Central memory CD4-positive, alpha-beta T cell (primary cell): ENCODE data around the gene NOA1.

Experiments used
- DNase-seq: peaks from one replicate; pipeline ENCODE4 v3.0.0; 2022
- total RNA-seq, 3 experiments: gene quantifications; one replicate each; lab custom pipeline; 2026; lab: John Stamatoyannopoulos, UW

The NOA1 gene
- 26.6 to 55.3 (median 45.4) reads per million in 3 experiments for total RNA-seq

DNA sequence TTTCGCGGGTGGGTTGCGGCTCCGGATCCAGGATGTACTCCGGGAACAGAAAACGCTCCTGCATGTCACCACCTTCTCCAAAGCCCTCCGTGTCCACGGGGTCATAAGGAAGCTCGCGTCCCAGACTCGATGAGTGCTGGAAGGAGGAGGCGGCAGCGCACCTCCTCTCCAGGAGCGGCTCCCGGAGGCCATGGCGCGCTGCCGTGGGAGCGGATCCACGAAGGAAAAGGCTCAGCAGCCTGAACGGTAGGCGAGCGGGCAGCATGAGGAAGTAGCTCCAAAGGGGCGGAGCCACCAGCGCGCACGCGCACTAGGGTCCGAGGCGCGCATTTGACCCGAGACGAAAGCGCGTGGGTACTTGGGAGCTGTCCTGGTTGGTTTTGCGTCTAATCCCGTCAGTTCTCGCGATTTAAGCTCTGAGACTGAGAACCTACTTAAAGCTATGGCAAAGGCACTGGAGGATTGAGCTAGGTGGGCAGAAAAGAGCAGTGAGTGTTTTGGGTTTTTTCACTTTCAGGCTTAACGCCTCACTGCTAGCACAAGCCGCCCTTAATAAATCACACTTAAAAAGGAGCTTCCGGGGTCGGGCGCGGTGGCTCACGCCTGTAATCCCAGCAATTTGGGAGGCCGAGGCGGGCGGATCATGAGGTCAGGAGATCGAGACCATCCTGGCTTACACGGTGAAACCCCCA is at the start of gene NOA1:
Gene NOA1 (minus strand): TSS at position 286 of the 692 bp plus-strand sequence. CDS start 21 bp downstream, at position 265.
- DNase-seq, result peak; percentile 99

DNA sequence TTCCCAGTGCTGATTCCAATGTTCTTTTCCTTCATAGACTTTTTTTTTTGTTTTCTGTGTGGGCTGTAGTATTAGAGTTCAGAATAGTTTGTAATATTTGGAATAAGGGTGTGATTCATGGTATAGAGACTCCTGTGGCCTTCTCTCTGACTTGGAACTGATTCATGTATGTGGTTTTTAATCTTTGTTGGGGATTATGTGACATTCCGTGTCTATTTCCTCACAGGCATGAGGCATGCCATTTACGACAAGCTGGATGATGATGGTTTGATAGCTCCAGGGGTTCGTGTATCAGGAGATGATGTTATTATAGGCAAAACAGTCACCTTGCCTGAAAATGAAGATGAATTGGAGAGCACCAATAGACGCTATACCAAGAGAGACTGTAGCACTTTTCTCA is 45.7 kb upstream of the NOA1 start:
- DNase-seq, result no peak

DNA sequence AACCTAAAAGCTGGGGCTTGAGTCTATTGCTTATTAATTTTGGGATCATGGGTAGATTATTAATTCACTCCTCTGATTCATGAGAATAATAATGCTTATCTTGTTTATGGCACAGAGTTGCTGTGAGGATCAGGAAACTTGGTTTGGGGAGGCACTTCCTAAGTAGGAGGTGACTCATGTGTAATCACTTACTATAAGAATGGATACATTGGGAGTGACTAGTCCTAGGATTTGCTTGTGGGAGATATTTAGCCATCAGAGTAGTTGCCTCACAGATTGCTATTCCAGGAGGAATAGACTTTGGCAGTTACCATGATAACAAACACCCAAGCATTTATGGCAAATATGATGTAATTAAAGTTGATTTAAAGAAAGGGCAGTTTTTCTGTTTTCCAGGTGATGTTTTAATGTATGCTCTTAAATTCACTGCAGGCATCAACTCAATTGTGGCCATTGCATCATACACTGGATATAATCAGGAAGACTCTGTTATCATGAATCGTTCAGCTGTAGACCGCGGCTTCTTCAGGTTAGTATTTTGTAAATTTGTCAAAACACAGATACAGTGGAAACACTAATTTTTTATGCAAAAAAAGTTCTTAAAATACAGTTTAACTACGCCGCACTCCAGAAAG is 43.2 kb upstream of the NOA1 start:
- no peak for DNase-seq

DNA sequence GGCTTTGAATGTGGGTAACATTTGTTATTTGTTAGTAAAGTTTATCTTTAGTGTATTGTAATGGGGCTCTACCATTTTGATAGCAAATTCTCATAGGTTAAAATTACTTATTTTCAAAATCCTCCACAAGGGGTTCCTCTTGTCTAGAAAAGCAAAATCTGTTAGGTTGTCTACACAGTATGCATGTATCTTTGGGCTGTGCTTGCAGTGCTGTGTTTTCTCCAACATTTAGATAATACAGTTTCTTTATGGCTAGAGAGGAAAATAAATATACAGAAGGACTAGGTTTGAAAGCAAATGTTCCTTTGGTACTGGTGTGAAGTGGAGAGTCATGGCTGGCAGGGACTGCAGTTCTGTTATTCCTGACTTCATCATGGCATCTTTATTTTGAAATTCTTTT is 41.6 kb upstream of the NOA1 start:
- DNase-seq, result no peak

DNA sequence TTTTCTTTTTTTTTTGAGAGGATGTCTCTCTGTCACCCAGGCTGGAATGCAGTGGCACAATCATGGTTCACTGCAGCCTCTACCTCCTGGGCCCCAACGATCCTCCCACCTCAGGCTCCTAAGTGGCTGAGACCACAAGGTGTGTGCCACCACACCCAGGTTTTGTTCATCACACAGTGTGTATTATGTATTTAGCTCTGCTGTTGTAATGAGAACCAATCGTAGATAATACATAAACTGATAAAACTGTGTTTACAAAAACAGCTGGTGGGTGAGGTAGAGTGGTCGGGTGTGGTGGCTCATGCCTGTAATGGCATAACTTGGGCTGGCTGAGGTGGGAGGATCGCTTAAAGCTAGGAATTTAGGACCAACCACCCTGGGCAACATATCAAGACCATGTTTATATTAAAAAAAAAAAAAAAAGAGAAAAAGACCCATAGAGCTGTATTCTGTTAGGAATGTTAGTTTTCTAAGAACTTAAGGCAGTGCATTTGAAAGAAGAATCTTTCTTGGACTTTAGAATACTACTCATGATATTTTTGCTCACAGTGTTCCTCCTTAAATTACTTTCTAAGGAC is 36.2 kb upstream of the NOA1 start:
- DNase-seq, result no peak

DNA sequence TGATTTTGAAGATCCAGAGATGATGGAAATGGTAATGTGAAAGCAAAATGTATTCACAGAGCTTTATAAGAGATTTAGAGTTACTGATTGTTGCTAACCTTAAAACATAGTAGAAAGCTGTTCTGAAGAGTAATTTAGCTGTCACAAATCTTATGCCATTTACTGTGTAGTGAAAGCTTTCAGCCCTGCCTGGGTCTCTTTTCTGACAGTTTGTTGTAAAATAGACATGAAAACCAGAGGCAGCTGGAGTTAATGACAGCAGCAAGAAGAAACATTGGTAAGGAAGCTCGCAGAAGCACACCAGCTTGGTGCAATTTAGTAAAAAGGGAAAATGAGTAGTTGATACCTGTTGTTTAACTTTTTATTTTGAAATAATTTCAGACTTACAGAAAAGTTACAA is 22.3 kb upstream of the NOA1 start:
- no peak for DNase-seq

DNA sequence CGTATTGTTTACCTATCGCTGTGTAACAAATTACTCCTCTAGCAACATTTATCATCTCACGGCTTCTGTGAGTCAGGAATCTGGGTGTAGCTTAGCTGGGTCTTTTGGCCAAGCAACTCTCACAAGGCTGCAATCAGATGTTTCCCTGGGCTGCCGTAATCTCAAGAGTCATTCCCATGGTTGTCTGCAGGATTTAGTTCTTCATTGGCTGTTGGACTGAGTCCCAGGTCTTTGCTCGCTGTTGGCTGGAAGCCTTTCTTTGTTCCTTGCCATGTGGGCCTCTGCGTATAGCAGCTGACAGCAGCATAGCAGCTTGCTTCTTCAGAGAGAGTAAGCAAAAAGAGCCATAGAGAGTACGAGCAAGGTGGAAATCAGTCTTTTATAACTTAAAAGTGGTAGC is 18.1 kb upstream of the NOA1 start:
- DNase-seq, result no peak

DNA sequence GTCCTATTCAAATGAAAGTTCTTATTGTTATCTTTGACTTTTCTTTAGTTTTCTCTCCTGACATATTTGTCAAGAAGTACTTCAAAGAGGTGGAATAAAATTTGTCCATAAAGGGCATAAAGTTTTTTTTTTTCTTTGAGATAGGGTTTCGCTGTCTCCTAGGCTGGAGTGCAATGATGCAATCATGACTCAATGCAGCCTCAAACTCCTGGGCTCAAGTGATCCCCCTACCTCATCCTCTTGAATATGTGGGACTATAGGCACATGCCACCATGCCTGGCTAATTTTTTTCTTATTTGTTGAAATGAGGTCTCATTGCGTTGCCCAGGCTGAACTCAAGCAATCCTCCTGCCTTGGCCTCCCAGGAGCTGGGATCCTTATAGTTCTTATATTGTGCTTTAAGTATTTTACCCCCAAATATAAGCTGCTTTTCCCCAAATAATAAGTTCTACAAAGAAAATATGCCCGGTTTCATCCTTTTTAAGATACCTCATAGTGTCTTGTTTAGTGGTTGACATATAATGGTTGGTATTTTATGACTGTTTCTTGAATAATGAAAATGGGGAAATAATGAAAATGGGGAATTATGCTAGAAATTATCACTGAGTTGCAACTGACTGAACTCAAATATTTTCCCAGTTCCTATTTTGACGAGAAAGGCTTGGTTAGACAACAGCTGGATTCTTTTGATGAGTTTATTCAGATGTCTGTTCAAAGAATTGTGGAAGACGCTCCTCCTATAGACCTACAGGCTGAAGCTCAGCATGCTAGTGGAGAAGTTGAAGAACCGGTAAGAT is 12.9 kb upstream of the NOA1 start:
- no peak for DNase-seq

DNA sequence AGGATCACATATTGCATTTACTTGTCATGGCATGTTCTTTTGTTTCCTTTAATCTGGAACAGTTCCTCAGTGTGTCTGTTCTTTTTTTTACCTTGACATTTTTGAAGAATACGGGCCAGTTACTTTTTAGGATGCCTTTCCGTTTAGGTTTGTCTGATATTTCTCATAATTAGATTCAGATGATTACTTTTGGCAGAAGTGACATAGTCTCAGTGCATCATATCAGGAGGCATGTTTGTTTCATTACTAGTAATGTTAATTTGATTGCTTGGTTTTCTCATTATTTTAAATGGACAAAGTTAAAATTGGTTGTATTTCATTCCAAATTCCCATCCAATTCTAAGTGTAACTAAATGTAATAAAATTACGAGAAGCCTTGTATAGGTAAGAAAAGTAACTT is 9.5 kb upstream of the NOA1 start:
- DNase-seq, result no peak

DNA sequence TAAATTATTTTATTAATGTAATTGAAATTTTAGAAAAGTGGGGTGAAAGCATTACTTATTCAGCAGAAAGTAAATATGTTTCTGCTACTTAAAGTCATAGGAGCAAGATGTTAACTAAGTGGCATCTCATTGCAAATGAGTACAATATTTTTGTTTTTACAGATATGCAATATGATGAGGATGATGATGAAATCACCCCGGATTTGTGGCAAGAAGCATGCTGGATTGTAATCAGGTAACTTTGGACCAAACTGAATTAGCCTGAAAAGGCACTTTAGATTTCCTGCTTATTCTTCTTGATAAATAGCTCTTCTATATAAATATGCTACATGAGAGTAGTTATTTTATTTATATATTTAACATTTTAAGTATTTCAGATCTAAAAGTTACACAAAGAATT is 8.8 kb upstream of the NOA1 start:
- DNase-seq, result no peak

DNA sequence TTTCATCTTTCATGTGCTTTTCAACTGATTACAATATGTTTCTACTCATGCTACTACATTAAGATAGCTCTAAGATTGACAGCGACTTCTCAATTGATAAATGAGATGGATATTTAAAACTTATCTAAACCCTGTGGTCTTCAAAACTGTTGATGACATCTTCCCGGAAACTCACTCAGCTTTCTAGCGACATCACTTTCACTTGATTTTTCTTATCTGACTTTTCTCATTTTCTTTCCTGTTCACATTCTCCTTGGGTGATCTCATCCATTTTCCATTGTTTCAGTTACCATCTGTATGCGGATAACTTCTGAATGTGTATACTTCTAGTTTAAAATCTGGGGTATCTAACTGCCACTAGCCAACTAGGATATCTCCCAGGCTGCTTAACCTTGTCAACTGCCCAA is 4.4 kb upstream of the NOA1 start:
- no peak for DNase-seq

DNA sequence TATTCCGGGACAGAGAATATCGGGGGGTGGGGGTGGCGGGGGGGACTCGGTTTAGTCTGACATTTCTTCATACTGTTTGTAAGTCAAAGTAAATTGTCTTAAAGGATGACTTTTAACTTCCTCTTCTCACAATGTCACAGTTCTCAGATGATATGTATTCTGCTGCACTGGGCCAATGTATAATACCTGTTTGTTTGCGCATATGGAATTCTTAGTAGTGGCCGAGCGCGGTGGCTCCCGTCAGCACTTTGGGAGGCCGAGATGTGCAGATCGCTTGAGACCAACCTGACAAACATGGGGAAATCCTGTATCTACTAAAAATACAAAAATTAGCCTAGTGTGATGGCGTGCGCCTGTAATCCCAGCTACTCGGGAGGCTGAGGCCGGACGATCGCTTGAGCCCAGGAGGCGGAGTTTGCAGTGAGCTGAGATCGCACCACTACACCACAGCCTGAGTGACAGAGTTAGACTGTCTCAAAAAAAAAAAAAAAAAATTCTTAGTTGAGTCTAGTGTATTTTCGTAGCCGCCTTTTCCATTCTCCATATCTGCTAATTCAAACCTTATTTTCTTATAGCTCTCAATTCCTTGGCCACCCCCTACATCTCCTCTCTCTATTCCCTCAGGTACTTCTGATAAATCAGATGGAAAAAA is 2.1 kb upstream of the NOA1 start:
- DNase-seq, result peak; percentile 12

DNA sequence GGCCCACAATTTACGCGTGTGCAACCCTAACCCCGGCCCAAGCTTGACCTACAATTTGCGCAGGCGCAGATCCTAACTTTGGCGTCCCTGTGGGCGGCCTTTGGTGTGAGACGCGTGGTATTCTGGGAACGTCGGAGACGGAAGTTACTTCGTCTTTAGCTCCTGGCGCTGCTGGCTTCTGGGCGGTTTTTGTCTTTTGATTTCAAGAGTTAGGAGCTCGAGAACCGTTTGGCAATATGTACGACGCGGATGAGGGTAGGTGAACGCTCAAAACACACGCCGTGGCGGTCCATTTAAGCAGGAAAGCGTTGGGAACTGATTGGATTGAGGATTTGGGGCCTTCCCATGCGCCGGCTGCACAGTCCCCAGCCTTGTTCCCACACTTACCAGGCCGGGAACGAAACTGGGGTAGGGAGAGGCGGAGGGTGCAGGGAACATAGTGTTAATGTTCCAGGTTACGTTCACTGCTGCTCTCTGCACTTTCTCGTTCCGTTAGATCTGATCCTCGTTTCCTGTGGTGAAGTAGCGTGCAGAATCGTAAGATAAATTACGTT is 1.4 kb upstream of the NOA1 start, which contains the start of gene POLR2B:
Gene POLR2B (plus strand): TSS at position 147 of the 554 bp plus-strand sequence. CDS start 90 bp downstream, at position 237.
- DNase-seq, result peak; percentile 76

DNA sequence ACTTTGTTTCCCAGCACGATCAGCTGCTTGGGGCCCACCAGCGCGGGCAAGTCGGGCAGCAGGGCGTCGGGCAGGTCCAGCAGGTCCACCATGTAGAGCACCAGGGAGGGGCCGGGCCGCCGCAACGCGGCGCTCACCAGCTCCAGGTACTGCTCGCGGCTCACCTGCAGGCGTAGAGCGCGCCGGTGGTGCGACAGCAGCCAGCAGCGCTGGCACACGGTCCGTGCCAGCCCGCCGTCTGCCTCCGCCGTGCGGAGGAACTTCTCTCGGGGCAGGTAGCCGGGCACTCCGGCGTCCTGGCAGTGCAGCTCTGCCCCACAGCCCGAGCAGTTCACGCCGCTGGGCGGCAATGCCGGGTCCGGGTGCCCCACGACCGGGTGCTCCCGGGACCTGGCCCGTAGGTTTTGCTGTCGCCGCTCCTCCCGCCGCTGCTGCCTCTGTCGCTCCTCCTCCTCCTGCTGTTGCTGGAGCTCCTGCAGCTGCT is 527 bp downstream of the NOA1 start:
- peak; percentile 55 for DNase-seq

DNA sequence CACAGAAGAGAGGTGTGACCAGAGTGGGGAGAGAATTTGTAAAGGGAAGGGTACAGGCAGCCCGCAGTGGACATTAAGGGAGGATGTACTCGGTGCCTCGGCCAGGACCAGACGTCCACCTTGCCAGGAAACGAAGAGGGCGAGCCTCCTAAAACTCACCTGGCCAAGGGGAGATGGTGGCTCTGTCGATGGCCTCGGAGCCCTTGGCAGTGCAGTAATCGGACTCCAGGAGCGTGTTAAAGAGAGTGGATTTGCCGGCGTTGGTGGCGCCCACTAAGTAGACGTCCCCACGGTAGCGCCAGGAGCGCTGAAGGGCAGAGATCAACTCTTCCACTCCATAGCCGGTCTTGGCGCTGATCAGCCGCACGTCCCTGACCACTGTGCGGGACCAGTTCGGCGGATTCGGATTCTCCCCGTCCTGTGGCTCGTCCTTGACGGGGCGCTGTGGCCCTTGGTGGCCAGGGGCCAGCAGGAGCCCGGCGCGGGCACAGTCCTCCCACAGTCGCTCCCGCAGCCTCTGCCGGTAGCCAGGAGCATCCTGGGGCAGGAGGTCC is 1.0 kb downstream of the NOA1 start:
- no peak for DNase-seq

DNA sequence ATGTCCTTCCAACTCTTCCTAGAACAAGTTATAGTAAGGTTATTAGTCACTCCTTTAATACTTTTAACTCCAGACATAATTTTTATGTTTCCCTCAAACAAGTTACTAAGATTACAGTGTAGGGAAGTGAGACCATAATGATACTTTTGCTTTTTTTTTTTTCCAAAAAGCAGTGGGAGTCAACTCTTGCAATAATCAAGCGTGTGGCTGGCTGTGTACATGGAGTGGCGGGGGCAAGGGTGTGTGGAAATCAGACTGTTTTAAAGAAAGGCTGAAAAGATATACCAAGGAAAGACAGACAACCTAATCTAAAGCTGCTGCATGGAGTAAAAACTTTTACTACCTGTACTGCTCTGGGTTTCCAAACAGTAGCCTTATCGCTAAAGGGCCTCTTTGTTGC is 4.1 kb downstream of the NOA1 start:
- DNase-seq, result no peak

DNA sequence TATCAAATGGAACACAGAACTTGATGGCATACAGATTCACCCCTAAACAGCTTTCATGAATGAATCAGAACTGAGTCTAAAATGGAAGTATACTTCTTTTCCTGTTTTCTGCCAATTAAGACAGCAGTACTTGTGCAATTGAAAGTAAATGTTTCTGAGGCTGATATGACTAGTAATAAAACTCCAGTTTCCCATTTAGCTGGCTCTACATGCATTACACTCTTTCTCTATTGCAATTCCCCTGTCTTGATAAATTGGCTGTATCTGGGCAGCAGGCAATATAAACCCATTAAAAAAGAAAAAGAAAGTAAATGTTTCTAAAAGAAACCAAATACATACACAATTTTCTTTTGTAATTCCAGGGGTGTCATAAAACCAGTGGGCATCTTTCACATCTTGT is 4.6 kb downstream of the NOA1 start:
- no peak for DNase-seq

DNA sequence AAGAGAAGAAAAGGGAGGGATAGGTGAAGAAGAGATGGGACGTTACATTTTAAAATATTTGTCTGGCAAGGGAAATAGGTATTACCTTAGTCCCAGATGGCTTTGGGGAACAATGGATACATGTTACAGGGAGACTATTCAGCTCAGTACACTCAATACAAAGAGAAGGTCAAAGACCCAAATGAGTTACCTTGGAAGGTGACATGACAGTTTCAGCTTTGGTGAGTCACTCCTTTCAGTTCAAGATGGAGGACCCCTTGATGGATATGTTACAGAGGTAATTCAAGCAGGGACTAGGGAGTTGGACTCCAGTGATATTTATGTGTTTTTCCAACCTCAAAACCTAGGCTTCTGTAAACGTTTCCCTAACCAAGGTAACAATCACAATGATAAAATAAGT is 5.0 kb downstream of the NOA1 start:
- DNase-seq, result no peak

DNA sequence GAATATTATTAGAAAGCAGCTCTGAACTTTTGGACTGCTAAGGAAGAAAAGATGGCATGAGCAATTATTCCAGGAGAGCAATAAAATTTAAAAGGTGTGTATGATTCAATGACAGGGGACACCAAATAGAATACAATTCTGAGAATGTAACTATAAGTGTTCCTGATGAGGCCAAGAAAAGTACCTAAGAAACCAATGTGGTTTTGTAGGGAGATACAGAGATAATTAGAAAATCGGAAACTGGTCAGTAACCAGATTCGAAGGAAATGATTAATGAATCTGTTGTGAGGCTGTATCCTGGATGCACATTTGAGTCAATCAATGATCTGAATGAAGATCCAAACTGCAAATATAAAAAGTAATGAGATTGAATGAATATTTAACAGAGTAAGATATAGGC is 6.0 kb downstream of the NOA1 start:
- no peak for DNase-seq

DNA sequence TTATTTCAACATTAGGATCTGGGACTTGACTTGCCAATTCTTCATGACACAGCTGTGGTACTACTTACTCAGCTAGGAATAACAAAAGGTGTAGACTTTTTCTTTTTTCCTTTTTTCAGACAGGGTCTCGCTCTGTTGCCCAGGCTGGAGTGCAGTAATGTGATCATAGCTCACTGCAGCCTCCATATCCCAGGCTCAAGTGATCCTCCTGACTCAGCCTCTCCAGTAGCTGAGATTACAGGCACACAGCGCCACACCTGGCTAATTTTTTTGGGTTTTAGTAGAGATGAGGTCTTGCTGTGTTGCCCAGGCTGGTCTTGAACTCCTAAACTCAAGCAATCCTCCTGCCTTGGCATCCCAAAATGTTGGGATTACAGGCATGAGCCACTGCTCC is 16.3 kb downstream of the NOA1 start:
- no peak for DNase-seq

DNA sequence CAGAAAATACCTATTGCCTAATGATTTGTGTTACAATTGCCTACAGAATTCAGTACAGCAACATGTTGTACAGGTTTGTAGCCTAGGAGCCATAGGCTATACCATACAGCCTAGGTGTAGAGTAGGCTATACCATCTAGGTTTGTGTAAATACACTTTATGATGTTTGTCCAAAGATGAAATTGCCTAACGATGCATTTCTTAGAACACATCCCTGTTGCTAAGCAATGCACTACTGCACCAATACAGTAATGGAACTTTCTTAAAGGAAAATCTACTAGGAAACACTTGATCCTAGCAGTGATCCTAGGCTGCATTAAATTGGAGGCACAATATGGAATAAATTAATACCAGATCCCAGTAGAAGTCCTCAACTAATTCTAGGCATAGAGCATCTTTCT is 18.3 kb downstream of the NOA1 start:
- no peak for DNase-seq

DNA sequence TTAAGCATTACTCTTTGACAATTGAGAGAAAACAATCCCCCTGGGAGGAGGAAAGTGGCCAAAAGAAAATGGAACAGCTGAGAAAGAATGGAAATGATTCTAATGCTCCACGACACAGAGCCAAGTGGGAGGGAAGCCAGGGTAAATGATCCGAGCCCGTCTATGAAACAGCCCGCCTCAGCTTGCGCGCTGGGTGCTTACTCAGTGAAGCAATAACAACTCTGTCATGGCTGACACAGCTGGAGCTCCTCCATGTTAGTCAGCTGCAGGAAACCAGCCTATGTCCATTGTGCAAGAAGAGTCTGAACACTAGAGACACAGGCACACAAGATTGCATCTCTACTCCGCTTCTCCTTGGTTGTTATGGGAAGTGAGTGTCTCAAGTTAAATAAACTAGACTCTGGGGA is 19.3 kb downstream of the NOA1 start:
- DNase-seq, result no peak
